ENCODE measurements around the gene COX7B.

Gene COX7B

DNA sequence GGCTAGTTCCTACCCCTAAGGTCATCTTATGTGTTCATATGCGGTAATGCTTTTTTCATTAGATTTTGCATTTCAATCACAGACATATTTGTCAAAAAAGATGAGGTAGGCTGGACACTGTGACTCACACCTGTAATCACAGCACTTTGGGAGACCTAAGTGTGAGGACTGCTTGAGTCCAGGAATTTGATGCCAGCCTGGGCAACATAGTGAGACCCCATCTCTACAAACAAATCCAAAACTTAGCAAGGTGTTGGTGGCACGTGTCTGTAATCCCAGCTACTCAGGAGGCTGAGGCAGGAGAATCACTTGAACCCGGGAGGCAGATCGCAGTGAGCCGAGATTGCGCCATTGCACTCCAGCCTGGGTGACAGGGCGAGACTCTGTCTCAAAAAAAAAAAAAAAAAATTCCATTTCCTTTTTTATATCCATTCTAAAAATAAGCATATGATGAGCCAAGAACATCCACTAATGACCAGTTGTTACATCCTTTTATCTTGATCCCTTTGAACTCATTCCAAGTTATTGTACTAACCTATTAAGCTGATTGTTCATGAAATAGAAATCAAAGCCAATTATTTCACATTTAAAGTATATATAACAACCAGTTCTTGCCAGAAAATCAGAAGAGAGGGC lies 46.8 kb downstream of the COX7B start:
- DNase-seq = no peak

DNA sequence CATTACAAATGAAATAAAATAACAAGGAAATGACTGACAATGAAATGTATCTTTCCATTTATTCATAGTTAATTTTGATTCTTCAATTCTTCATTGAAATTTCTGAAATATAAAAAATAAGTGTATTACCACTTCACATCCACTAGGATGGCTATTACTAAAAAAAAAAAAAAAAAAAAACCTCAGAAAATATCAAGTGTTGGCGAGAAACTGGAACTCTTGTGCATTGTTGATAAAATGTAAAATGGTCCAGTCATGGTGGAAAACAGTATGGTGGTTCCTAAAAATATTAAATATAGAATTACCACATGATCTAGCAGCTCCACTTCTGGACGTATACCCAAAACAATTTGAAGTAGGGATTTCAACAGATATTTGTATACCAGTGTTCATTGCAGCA lies 47.3 kb downstream of the COX7B start:
- DNase-seq = no peak

DNA sequence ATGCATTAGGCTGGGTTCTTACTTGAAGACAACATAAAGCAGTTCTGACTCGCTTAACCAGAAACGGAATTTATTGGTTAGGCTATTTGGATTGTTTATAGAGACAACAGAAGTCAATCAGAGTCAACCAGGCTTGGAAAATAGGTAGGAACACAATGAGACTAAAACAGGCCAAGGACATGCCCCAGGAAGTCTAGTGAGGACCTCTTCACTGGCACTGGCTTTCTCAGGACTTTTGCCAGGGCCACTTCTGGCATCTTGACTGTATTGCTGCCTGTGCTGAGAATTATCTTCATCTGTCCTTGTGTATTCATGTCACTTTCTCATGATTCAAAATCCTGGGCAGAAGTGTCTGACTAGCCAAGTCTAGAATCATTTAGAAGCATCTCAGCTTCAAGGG lies 50.6 kb downstream of the COX7B start:
- no peak for DNase-seq

DNA sequence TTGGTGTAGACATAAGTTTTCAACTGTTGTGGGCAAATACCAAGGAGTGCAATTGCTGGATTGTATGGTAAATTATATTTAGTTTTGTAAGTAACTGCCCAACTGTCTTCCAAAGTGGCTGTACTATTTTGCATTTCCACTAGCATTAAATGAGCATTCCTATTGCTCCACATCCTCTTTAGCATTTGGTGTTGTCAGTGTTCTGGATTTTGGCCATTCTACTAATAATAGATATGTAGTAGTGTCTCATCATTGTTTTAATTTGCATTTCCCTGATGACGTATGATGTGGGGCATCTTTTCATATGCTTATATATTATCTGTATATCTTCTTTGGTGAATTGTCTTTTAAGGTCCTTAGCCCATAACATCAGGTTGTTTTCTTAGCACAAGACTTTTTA lies 52.9 kb downstream of the COX7B start:
- DNase-seq = no peak

DNA sequence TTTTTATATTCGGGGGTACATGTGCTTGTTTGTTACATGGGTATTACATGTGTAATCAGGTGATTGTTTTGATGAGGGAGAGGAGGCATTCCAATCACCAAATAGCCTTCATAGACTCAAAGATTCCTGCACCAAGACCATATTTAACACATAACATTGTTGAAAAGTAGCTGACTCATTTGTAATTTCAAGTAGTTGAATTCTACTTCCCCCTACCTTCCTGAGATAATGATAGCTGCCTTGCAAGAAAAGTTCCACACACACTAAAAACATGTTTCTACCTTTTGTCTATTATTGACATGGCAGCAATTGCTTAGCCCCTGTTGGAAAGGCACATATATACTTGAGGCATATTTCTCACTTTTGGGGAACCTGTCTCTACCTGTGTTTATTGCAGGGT lies 54.0 kb downstream of the COX7B start:
- no peak for DNase-seq

DNA sequence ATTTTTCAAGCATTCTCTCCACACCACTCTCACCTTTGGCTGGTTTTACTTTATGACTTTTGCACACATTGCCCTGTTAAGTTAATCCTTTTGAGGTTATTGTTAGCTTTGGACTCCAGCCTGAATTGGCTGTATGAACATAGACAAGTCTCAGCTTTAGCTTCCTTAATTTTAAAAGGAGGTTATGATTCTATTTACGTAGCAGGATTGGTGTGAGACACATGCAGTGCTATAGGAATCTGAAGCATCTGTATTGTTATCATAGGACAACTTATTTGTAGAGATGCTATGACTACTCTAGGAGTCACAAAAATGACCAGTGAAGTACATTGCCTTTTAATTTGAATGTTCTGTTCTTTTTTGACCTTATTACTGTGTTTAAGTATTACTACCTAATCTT lies 54.4 kb downstream of the COX7B start:
- no peak for DNase-seq
